ENCODE data around the gene ENOX2. TPM values are rescaled to one million over a fixed set of nuclear protein-coding genes. Genes with fewer than 3 reads are reported as not detected.

Gene ENOX2
- total and polyA plus RNA-seq, 7 donors = 4.7 to 13.4 (median 10.5) TPM

- Histone ChIP-seq H3K27me3 (ENCODE audit: insufficient read depth in 3 of 3, low read length in 2 of 3) (no peaks in the 10 kb centered on the region), H3K9me3 (no peaks in the 10 kb centered on the region), H3K36me3 (ENCODE audit: insufficient read depth in 1 of 2, low read depth in 1 of 2) (no peaks in the 10 kb centered on the region), H3K4me1 (peaks cover 4% of the 10 kb centered on the region), H3K27ac (no peak overlapping the region), H3K4me3 (no peak overlapping the region)
- intact Hi-C loops (cut with DNase I) = no loop called here
- ATAC-seq (no peak), DNase-seq (no peak)
- TF ChIP-seq CTCF (IDR thresholded peaks at IDR 0.05) = no peak
- WGBS, 3 donors = 17 to 34% (median 29%) methylated on average over 4 of the region's 4 CpGs
These were observed 161.4 kb downstream of the ENOX2 start for GRCh38 chrX:130741584-130741983.

GRCh38 chrX:130741151-130741550 lies 161.9 kb downstream of the ENOX2 start:
- intact Hi-C loops (cut with DNase I) = no loop called here
- no peaks in the 10 kb centered on the region for H3K9me3 ChIP-seq

GRCh38 chrX:130738638-130739195 lies 164.3 kb downstream of the ENOX2 start:
- Histone ChIP-seq H3K27ac (no peak overlapping the region), H3K27me3 (ENCODE audit: insufficient read depth in 3 of 3, low read length in 2 of 3) (no peaks in the 10 kb centered on the region), H3K4me1 (peaks cover 4% of the 10 kb centered on the region), H3K4me3 (no peak overlapping the region), H3K36me3 (ENCODE audit: insufficient read depth in 1 of 2, low read depth in 1 of 2) (no peaks in the 10 kb centered on the region), H3K9me3 (no peaks in the 10 kb centered on the region)
- no peak for TF ChIP-seq CTCF (IDR thresholded peaks at IDR 0.05)
- WGBS, 3 donors = 52 to 73% (median 64%) methylated on average over 5 of the region's 5 CpGs
- no peak for ATAC-seq
- intact Hi-C loops (cut with DNase I) = no loop called here
- DNase-seq = no peak

More at GRCh38 chrX:130741151-130741550, 161.9 kb downstream of the ENOX2 start:
- no peak for TF ChIP-seq CTCF (IDR thresholded peaks at IDR 0.05)
- H3K4me3 ChIP-seq = no peak overlapping the region
- H3K36me3 ChIP-seq (ENCODE audit: insufficient read depth in 1 of 2, low read depth in 1 of 2) = no peaks in the 10 kb centered on the region
- peaks cover 4% of the 10 kb centered on the region for H3K4me1 ChIP-seq
- H3K27ac ChIP-seq = no peak overlapping the region
- H3K27me3 ChIP-seq (ENCODE audit: insufficient read depth in 3 of 3, low read length in 2 of 3) = no peaks in the 10 kb centered on the region
- WGBS, 3 donors = 56 to 76% (median 69%) methylated on average over 3 of the region's 3 CpGs
- DNase-seq (no peak), ATAC-seq (no peak)

- H3K4me1 ChIP-seq = no peaks in the 10 kb centered on the region
- H3K36me3 ChIP-seq (ENCODE audit: insufficient read depth in 1 of 2, low read depth in 1 of 2) = no peaks in the 10 kb centered on the region
- intact Hi-C loops (cut with DNase I) = no loop called here
- H3K27me3 ChIP-seq (ENCODE audit: insufficient read depth in 3 of 3, low read length in 2 of 3) = no peaks in the 10 kb centered on the region
- no peak for ATAC-seq
- no peak overlapping the region for H3K4me3 ChIP-seq
- no peak for DNase-seq
- TF ChIP-seq CTCF (IDR thresholded peaks at IDR 0.05) = no peak
- no peak overlapping the region for H3K27ac ChIP-seq
- H3K9me3 ChIP-seq = peaks cover 5% of the 10 kb centered on the region
These were observed 168.3 kb downstream of the ENOX2 start for GRCh38 chrX:130734713-130735112.

- Histone ChIP-seq H3K4me3 (no peak overlapping the region), H3K9me3 (peaks cover 8% of the 10 kb centered on the region), H3K36me3 (ENCODE audit: insufficient read depth in 1 of 2, low read depth in 1 of 2) (no peaks in the 10 kb centered on the region), H3K4me1 (no peaks in the 10 kb centered on the region), H3K27ac (no peak overlapping the region), H3K27me3 (ENCODE audit: insufficient read depth in 3 of 3, low read length in 2 of 3) (no peaks in the 10 kb centered on the region)
- no peak for TF ChIP-seq CTCF (IDR thresholded peaks at IDR 0.05)
- ATAC-seq (peak in 1 of 4 donors; percentile 71), DNase-seq (no peak)
- intact Hi-C loops (cut with DNase I) = no loop called here
These were observed 174.8 kb downstream of the ENOX2 start for GRCh38 chrX:130728208-130728607.

Data from psoas muscle (tissue), 8 donors.